ENCODE results near the gene ACTN1. TPM values are rescaled to one million over a fixed set of nuclear protein-coding genes. Genes with fewer than 3 reads are reported as not detected.

Gene ACTN1
- total RNA-seq, 1 experiment from 2014 or later = 169 TPM

GRCh38 chr14:68846466-68846865 lies 132.6 kb downstream of the ACTN1 start:
- no peak for DNase-seq
- H3K4me3 ChIP-seq (ENCODE audit: insufficient read depth, low read depth, low read length) = no peak overlapping the region
- no peaks in the 10 kb centered on the region for H3K36me3 ChIP-seq (replicated peaks; ENCODE audit: control insufficient read depth, insufficient read depth, low read length)
- H3K27me3 ChIP-seq (ENCODE audit: control insufficient read depth, insufficient read depth, low read length) = peaks cover 2% of the 10 kb centered on the region; the same call in 1 of the 2 replicates

- H3K4me3 ChIP-seq (ENCODE audit: insufficient read depth, low read depth, low read length) = no peak overlapping the region
- DNase-seq = no peak
- peaks cover 2% of the 10 kb centered on the region; the same call in 1 of the 2 replicates for H3K27me3 ChIP-seq (ENCODE audit: control insufficient read depth, insufficient read depth, low read length)
- H3K36me3 ChIP-seq (replicated peaks; ENCODE audit: control insufficient read depth, insufficient read depth, low read length) = no peaks in the 10 kb centered on the region
These were observed 134.9 kb downstream of the ACTN1 start for GRCh38 chr14:68844210-68844545.

- Histone ChIP-seq H3K4me3 (ENCODE audit: insufficient read depth, low read depth, low read length) (peak overlapping the region; percentile 25; the same call in 1 of the 2 replicates), H3K27me3 (ENCODE audit: control insufficient read depth, insufficient read depth, low read length) (peaks cover 2% of the 10 kb centered on the region; the same call in 1 of the 2 replicates), H3K36me3 (replicated peaks; ENCODE audit: control insufficient read depth, insufficient read depth, low read length) (no peaks in the 10 kb centered on the region)
- DNase-seq = peak; percentile 84
These were observed 135.5 kb downstream of the ACTN1 start for GRCh38 chr14:68843471-68844209.

GRCh38 chr14:68842298-68842697 lies 136.8 kb downstream of the ACTN1 start:
- H3K36me3 ChIP-seq (replicated peaks; ENCODE audit: control insufficient read depth, insufficient read depth, low read length) = no peaks in the 10 kb centered on the region
- no peak overlapping the region for H3K4me3 ChIP-seq (ENCODE audit: insufficient read depth, low read depth, low read length)
- H3K27me3 ChIP-seq (ENCODE audit: control insufficient read depth, insufficient read depth, low read length) = peaks cover 2% of the 10 kb centered on the region; the same call in 1 of the 2 replicates
- no peak for DNase-seq

- no peak overlapping the region for H3K4me3 ChIP-seq (ENCODE audit: insufficient read depth, low read depth, low read length)
- H3K36me3 ChIP-seq (replicated peaks; ENCODE audit: control insufficient read depth, insufficient read depth, low read length) = no peaks in the 10 kb centered on the region
- H3K27me3 ChIP-seq (ENCODE audit: control insufficient read depth, insufficient read depth, low read length) = peaks cover 2% of the 10 kb centered on the region; the same call in 1 of the 2 replicates
- DNase-seq = no peak
These were observed 137.9 kb downstream of the ACTN1 start for GRCh38 chr14:68841016-68841809.

GRCh38 chr14:68840454-68840853 lies 138.6 kb downstream of the ACTN1 start:
- Histone ChIP-seq H3K27me3 (ENCODE audit: control insufficient read depth, insufficient read depth, low read length) (peaks cover 2% of the 10 kb centered on the region; the same call in 1 of the 2 replicates), H3K4me3 (ENCODE audit: insufficient read depth, low read depth, low read length) (no peak overlapping the region)
- DNase-seq = no peak

GRCh38 chr14:68836082-68836481 lies 143.0 kb downstream of the ACTN1 start:
- Histone ChIP-seq H3K4me3 (ENCODE audit: insufficient read depth, low read depth, low read length) (no peak overlapping the region), H3K36me3 (replicated peaks; ENCODE audit: control insufficient read depth, insufficient read depth, low read length) (no peaks in the 10 kb centered on the region), H3K27me3 (ENCODE audit: control insufficient read depth, insufficient read depth, low read length) (no peaks in the 10 kb centered on the region)
- no peak for DNase-seq

More at GRCh38 chr14:68840454-68840853, 138.6 kb downstream of the ACTN1 start:
- no peaks in the 10 kb centered on the region for H3K36me3 ChIP-seq (replicated peaks; ENCODE audit: control insufficient read depth, insufficient read depth, low read length)

GRCh38 chr14:68834816-68835215 lies 144.3 kb downstream of the ACTN1 start:
- H3K36me3 ChIP-seq (replicated peaks; ENCODE audit: control insufficient read depth, insufficient read depth, low read length) = no peaks in the 10 kb centered on the region
- no peak for DNase-seq

GRCh38 chr14:68828698-68829097 lies 150.4 kb downstream of the ACTN1 start:
- Histone ChIP-seq H3K27me3 (ENCODE audit: control insufficient read depth, insufficient read depth, low read length) (no peaks in the 10 kb centered on the region), H3K36me3 (replicated peaks; ENCODE audit: control insufficient read depth, insufficient read depth, low read length) (no peaks in the 10 kb centered on the region), H3K4me3 (ENCODE audit: insufficient read depth, low read depth, low read length) (no peak overlapping the region)
- no peak for DNase-seq

More at GRCh38 chr14:68834816-68835215, 144.3 kb downstream of the ACTN1 start:
- Histone ChIP-seq H3K27me3 (ENCODE audit: control insufficient read depth, insufficient read depth, low read length) (no peaks in the 10 kb centered on the region), H3K4me3 (ENCODE audit: insufficient read depth, low read depth, low read length) (no peak overlapping the region)

GRCh38 chr14:68825729-68826128 lies 153.4 kb downstream of the ACTN1 start:
- DNase-seq = no peak
- Histone ChIP-seq H3K36me3 (replicated peaks; ENCODE audit: control insufficient read depth, insufficient read depth, low read length) (no peaks in the 10 kb centered on the region), H3K27me3 (ENCODE audit: control insufficient read depth, insufficient read depth, low read length) (no peaks in the 10 kb centered on the region), H3K4me3 (ENCODE audit: insufficient read depth, low read depth, low read length) (no peak overlapping the region)

GRCh38 chr14:68824517-68825347 lies 154.4 kb downstream of the ACTN1 start:
- H3K27me3 ChIP-seq (ENCODE audit: control insufficient read depth, insufficient read depth, low read length) = no peaks in the 10 kb centered on the region
- no peaks in the 10 kb centered on the region for H3K36me3 ChIP-seq (replicated peaks; ENCODE audit: control insufficient read depth, insufficient read depth, low read length)
- peak; percentile 92 for DNase-seq
- H3K4me3 ChIP-seq (ENCODE audit: insufficient read depth, low read depth, low read length) = no peak overlapping the region

- H3K27me3 ChIP-seq (ENCODE audit: control insufficient read depth, insufficient read depth, low read length) = no peaks in the 10 kb centered on the region
- DNase-seq = no peak
These were observed 154.9 kb downstream of the ACTN1 start for GRCh38 chr14:68824207-68824516.

More at GRCh38 chr14:68824207-68824516, 154.9 kb downstream of the ACTN1 start:
- Histone ChIP-seq H3K36me3 (replicated peaks; ENCODE audit: control insufficient read depth, insufficient read depth, low read length) (no peaks in the 10 kb centered on the region), H3K4me3 (ENCODE audit: insufficient read depth, low read depth, low read length) (no peak overlapping the region)
